DND-41 (cell line): ENCODE measurements around the gene RASAL1.

Source experiments
- CTCF ChIP-seq: IDR thresholded peaks from 2 replicates; pipeline ENCODE4 v1.5.1; 2012; ENCODE audit warnings: borderline replicate concordance, low read length, moderate library complexity, mild to moderate bottlenecking; ENCODE audit not compliant: poor library complexity, severe bottlenecking; ENCODE audit errors: extremely low read depth
- EZH2 ChIP-seq: IDR thresholded peaks from 3 replicates; pipeline ENCODE4 v1.6.1; 2012; ENCODE audit warnings: borderline replicate concordance, low read depth, mild to moderate bottlenecking, moderate library complexity, low read length, inconsistent platforms; ENCODE audit not compliant: severe bottlenecking

- TF ChIP-seq CTCF = peak; percentile 42
- no peak for TF ChIP-seq EZH2
These were observed 14.0 kb upstream of the RASAL1 start, which contains the start of gene CFAP73 for GRCh38 chr12:113149361-113150150.
